ENCODE measurements around the gene MYO1D. TPM values are rescaled to one million over a fixed set of nuclear protein-coding genes. Genes with fewer than 3 reads are reported as not detected.

MYO1D gene
- total RNA-seq, 2 donors from 2014 or later: 238 to 382 TPM

DNA sequence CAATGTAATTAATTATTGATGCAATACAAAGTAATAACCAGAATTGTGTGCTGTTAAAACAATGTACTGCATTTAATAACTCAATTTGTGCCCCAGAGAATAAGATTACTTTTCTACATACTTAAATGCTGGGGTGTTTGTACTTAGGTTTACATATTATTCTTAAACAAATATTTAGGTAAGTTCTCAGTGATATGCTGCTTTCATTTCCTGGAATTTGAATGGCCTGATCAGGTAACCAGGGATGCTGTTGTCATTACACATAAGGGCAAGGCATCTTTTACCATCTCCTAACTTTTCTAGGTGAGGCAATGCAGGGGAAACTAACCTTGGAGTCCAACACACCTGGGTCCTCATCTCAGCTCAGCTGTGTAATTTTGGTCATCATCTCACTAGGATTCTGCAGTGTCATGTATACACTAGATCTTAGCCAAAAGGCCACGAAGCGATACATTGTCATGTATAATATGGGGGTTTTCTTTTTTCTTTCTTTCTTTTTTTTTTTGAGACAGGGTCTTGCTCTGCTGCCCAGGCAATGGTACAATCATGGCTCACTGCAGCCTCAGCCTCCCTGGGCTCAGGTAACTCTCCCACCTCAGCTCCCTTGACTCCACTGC is 45.2 kb downstream of the MYO1D start:
- Histone ChIP-seq H3K27ac (no peak overlapping the region), H3K4me1 (no peaks in the 10 kb centered on the region), H3K36me3 (no peaks in the 10 kb centered on the region), H3K9me3 (no peaks in the 10 kb centered on the region), H3K27me3 (no peaks in the 10 kb centered on the region), H3K4me3 (no peak overlapping the region), H3K9ac (ENCODE audit: low read depth in 2 of 2, low read length in 2 of 2) (no peak overlapping the region)
- TF ChIP-seq, protein P1, sequence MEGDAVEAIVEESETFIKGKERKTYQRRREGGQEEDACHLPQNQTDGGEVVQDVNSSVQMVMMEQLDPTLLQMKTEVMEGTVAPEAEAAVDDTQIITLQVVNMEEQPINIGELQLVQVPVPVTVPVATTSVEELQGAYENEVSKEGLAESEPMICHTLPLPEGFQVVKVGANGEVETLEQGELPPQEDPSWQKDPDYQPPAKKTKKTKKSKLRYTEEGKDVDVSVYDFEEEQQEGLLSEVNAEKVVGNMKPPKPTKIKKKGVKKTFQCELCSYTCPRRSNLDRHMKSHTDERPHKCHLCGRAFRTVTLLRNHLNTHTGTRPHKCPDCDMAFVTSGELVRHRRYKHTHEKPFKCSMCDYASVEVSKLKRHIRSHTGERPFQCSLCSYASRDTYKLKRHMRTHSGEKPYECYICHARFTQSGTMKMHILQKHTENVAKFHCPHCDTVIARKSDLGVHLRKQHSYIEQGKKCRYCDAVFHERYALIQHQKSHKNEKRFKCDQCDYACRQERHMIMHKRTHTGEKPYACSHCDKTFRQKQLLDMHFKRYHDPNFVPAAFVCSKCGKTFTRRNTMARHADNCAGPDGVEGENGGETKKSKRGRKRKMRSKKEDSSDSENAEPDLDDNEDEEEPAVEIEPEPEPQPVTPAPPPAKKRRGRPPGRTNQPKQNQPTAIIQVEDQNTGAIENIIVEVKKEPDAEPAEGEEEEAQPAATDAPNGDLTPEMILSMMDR (IDR thresholded peaks at IDR 0.05): no peak
- no peak for DNase-seq
- intact Hi-C loops (cut with DNase I): no loop called here

DNA sequence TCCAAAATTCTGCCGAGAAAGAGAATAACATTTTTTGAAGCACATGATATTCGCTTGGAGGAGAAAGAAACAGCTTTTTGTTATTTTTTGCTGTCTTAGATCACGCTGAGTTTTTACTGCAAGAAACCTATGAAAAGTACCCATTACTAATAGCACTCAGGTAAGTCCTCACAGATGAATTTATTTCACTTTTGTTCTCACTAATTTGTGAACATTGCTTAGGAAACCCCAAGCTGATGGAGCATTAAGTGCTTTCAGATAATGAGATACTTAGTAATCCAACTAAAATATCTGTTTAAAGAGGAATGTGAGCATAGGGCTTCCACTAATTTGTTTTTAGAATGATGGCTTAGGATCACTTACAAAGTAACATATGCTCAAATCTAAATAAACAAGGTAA is 45.7 kb downstream of the MYO1D start:
- TF ChIP-seq, protein P1 (IDR thresholded peaks at IDR 0.05): no peak
- no peak for DNase-seq
- Histone ChIP-seq H3K4me1 (no peaks in the 10 kb centered on the region), H3K4me3 (no peak overlapping the region), H3K9ac (ENCODE audit: low read depth in 2 of 2, low read length in 2 of 2) (no peak overlapping the region), H3K27me3 (no peaks in the 10 kb centered on the region), H3K36me3 (no peaks in the 10 kb centered on the region), H3K27ac (no peak overlapping the region), H3K9me3 (no peaks in the 10 kb centered on the region)
- intact Hi-C loops (cut with DNase I): no loop called here

DNA sequence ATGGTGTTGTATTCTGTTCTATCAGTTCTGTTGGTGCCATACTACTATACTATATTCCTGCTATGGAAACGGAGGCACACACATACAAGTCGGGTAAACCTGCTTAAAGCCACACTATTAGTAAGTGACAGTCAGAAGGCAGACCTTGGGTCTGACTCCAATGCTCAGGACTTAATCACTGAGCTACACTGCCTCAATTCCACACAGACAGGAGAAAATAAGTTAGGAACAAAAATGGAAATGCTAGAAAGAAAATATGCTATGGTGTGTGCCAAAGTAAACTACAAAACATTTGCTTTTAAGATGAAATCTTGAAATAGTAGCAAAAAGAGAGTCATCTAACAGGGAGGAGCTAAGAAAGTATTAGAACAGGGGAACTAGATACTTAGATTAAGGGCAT is 48.1 kb downstream of the MYO1D start:
- DNase-seq: no peak
- Histone ChIP-seq H3K9me3 (no peaks in the 10 kb centered on the region), H3K4me1 (peaks cover 7% of the 10 kb centered on the region), H3K36me3 (no peaks in the 10 kb centered on the region), H3K27ac (peak overlapping the region; percentile 91), H3K27me3 (no peaks in the 10 kb centered on the region), H3K4me3 (no peak overlapping the region), H3K9ac (ENCODE audit: low read depth in 2 of 2, low read length in 2 of 2) (peak overlapping the region; percentile 30 to 90)
- TF ChIP-seq, protein P1 (IDR thresholded peaks at IDR 0.05): no peak
- intact Hi-C loops (cut with DNase I): no loop called here

GRCh38 chr17:32827227-32827626 is 49.7 kb downstream of the MYO1D start:
- TF ChIP-seq, protein P1 (IDR thresholded peaks at IDR 0.05): no peak
- H3K9ac ChIP-seq (ENCODE audit: low read depth in 2 of 2, low read length in 2 of 2): no peak overlapping the region
- intact Hi-C loops (cut with DNase I): no loop called here
- H3K27me3 ChIP-seq: no peaks in the 10 kb centered on the region
- H3K4me1 ChIP-seq: peaks cover 7% of the 10 kb centered on the region
- no peaks in the 10 kb centered on the region for H3K36me3 ChIP-seq
- no peak for DNase-seq
- H3K27ac ChIP-seq: peak overlapping the region; percentile 91
- H3K4me3 ChIP-seq: no peak overlapping the region
- no peaks in the 10 kb centered on the region for H3K9me3 ChIP-seq

- Histone ChIP-seq H3K27ac (peak overlapping the region; percentile 75), H3K4me3 (no peak overlapping the region), H3K9ac (ENCODE audit: low read depth in 2 of 2, low read length in 2 of 2) (no peak overlapping the region), H3K36me3 (no peaks in the 10 kb centered on the region), H3K4me1 (peaks cover 7% of the 10 kb centered on the region), H3K27me3 (no peaks in the 10 kb centered on the region), H3K9me3 (no peaks in the 10 kb centered on the region)
- intact Hi-C loops (cut with DNase I): no loop called here
- no peak for DNase-seq
- TF ChIP-seq, protein P1 (IDR thresholded peaks at IDR 0.05): no peak
These were observed 50.8 kb downstream of the MYO1D start for GRCh38 chr17:32826076-32826475.
